ENCODE data around the gene CSNK1A1. TPM values are rescaled to one million over a fixed set of nuclear protein-coding genes. Genes with fewer than 3 reads are reported as not detected.

The CSNK1A1 gene
- total RNA-seq, 1 donor from 2014 or later, result 180 TPM

- Histone ChIP-seq H3K4me3 (peak overlapping the region; percentile 72), H3K4me1 (peaks cover 43% of the 10 kb centered on the region), H3K27me3 (ENCODE audit: low read depth) (no peaks in the 10 kb centered on the region), H3K36me3 (no peaks in the 10 kb centered on the region), H3K9me3 (replicated peaks) (no peaks in the 10 kb centered on the region), H3K27ac (replicated peaks) (peak overlapping the region; percentile 96)
- intact Hi-C loops (cut with micrococcal nuclease), result no loop called here
- DNase-seq, result no peak
- TF ChIP-seq, protein P1, sequence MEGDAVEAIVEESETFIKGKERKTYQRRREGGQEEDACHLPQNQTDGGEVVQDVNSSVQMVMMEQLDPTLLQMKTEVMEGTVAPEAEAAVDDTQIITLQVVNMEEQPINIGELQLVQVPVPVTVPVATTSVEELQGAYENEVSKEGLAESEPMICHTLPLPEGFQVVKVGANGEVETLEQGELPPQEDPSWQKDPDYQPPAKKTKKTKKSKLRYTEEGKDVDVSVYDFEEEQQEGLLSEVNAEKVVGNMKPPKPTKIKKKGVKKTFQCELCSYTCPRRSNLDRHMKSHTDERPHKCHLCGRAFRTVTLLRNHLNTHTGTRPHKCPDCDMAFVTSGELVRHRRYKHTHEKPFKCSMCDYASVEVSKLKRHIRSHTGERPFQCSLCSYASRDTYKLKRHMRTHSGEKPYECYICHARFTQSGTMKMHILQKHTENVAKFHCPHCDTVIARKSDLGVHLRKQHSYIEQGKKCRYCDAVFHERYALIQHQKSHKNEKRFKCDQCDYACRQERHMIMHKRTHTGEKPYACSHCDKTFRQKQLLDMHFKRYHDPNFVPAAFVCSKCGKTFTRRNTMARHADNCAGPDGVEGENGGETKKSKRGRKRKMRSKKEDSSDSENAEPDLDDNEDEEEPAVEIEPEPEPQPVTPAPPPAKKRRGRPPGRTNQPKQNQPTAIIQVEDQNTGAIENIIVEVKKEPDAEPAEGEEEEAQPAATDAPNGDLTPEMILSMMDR (IDR thresholded peaks at IDR 0.05; ENCODE audit: borderline replicate concordance), result no peak
Observed at GRCh38 chr5:149580808-149581191, 29.6 kb upstream of the CSNK1A1 start.

- TF ChIP-seq, protein P1 (IDR thresholded peaks at IDR 0.05; ENCODE audit: borderline replicate concordance), result no peak
- Histone ChIP-seq H3K27ac (replicated peaks) (no peak overlapping the region), H3K4me3 (no peak overlapping the region), H3K4me1 (peaks cover 34% of the 10 kb centered on the region), H3K27me3 (ENCODE audit: low read depth) (no peaks in the 10 kb centered on the region), H3K36me3 (no peaks in the 10 kb centered on the region), H3K9me3 (replicated peaks) (no peaks in the 10 kb centered on the region)
- no peak for DNase-seq
- intact Hi-C loops (cut with micrococcal nuclease), result no loop called here
Observed at GRCh38 chr5:149578896-149579295, 27.7 kb upstream of the CSNK1A1 start.

GRCh38 chr5:149576021-149576420, 24.8 kb upstream of the CSNK1A1 start:
- no peaks in the 10 kb centered on the region for H3K27me3 ChIP-seq (ENCODE audit: low read depth)
- H3K27ac ChIP-seq (replicated peaks), result no peak overlapping the region
- H3K9me3 ChIP-seq (replicated peaks), result no peaks in the 10 kb centered on the region
- H3K4me1 ChIP-seq, result peaks cover 12% of the 10 kb centered on the region
- H3K4me3 ChIP-seq, result no peak overlapping the region
- H3K36me3 ChIP-seq, result no peaks in the 10 kb centered on the region
- DNase-seq, result no peak
- intact Hi-C loops (cut with micrococcal nuclease), result no loop called here
- TF ChIP-seq, protein P1 (IDR thresholded peaks at IDR 0.05; ENCODE audit: borderline replicate concordance), result no peak

DNA sequence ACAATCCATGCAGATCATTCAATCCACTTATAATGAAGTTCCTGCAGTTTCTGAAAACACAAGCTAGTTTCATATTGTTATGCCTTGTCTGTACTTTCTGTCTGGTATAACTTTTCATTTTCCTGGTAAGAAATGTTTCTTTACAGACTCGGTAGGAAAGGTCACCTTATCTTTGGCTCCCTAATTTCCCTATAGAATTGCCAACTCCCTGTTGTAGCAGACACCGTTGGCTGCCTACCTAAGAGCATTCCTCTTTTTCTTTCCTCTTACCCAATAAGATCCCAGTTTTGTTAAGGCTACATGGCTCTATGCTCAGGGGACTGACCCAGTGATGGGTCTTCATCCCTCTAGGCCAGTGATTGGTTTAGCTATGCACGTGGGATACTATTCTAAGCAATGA, 23.9 kb upstream of the CSNK1A1 start:
- no peak overlapping the region for H3K4me3 ChIP-seq
- TF ChIP-seq, protein P1 (IDR thresholded peaks at IDR 0.05; ENCODE audit: borderline replicate concordance), result no peak
- no peak overlapping the region for H3K27ac ChIP-seq (replicated peaks)
- no peaks in the 10 kb centered on the region for H3K9me3 ChIP-seq (replicated peaks)
- H3K36me3 ChIP-seq, result no peaks in the 10 kb centered on the region
- H3K27me3 ChIP-seq (ENCODE audit: low read depth), result no peaks in the 10 kb centered on the region
- H3K4me1 ChIP-seq, result peaks cover 4% of the 10 kb centered on the region
- no peak for DNase-seq
- intact Hi-C loops (cut with micrococcal nuclease), result no loop called here

DNA sequence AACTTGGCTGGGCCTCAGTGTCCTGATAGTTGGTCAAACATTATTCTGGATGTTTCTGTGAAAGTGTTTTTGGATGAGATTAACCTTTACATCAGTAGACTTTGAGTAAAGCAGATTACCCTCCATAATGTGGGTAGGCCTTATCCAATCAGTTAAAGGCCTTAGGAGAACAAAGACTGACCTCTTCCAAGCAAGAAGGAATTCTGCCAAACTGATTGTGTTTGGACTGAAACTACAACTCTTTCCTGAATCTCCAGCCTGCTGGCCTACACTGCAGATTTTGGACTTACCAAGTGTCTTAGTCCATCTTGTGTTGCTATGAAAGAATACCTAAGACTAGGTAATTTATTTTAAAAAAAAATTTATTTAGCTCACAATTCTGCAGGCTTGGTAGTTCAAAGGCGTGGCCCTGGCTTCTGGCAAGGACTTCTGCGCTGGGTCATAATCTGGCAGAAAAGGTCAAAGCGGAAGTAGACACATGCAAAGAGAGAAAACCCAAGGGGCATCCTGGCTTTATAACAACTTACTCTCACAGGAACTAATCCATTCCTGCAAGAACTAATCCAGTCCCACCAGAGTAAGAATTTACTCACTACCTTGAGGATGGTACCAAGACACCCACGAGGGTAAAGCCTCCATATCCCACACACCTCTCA, 21.5 kb upstream of the CSNK1A1 start:
- H3K27me3 ChIP-seq (ENCODE audit: low read depth), result no peaks in the 10 kb centered on the region
- H3K27ac ChIP-seq (replicated peaks), result peak overlapping the region; percentile 3
- intact Hi-C loops (cut with micrococcal nuclease), result no loop called here
- peaks cover 3% of the 10 kb centered on the region for H3K4me1 ChIP-seq
- H3K4me3 ChIP-seq, result no peak overlapping the region
- no peak for DNase-seq
- TF ChIP-seq, protein P1 (IDR thresholded peaks at IDR 0.05; ENCODE audit: borderline replicate concordance), result no peak
- H3K9me3 ChIP-seq (replicated peaks), result no peaks in the 10 kb centered on the region
- H3K36me3 ChIP-seq, result no peaks in the 10 kb centered on the region
